G401 (cell line): ENCODE data around the gene TNK1. TPM values are rescaled to one million over a fixed set of nuclear protein-coding genes. Genes with fewer than 3 reads are reported as not detected.
A peak's percentile ranks its signal among the peaks of the same experiment; 100 is the strongest.
"Not testable (repeated sequence)": the region's sequence is repeated elsewhere in the genome, so short reads cannot be mapped to it uniquely, and the experiment has no call there.

Experiments
- DNase-seq: peaks from one replicate; pipeline ENCODE4 v3.0.0-alpha.2; 2015; ENCODE audit warnings: low spot score
- in situ Hi-C: cut with HindIII; loops from 2 replicates; pipeline ENCODE4 v1.10.0; 2016; ENCODE audit warnings: low sequenced_read_pairs, mixed read lengths
- total RNA-seq: library from RNA; depleted of rRNA; stranded (reverse); fragments of >200 nt; shearing (Covaris generic); gene quantifications from 2 replicates; pipeline ENCODE4 v1.2.3, GENCODE V29; 2014

TNK1 gene
- total RNA-seq, 1 experiment from 2014 or later: not detected

GRCh38 chr17:7352910-7353635 is 27.8 kb upstream of the TNK1 start:
- DNase-seq: no peak
- in situ Hi-C loops: no loop called here

GRCh38 chr17:7354262-7354843 is 26.5 kb upstream of the TNK1 start:
- in situ Hi-C loops: no loop called here
- DNase-seq: no peak

- in situ Hi-C loops: no loop called here
- DNase-seq: peak; percentile 36
Observed at GRCh38 chr17:7355053-7355452, 25.8 kb upstream of the TNK1 start, which contains the start of gene TMEM95. TSS of gene TMEM95 (plus strand) at chr17:7355156. CDS start at chr17:7355205, 49 bp downstream.

GRCh38 chr17:7355573-7355972 is 25.3 kb upstream of the TNK1 start:
- in situ Hi-C loops: no loop called here
- DNase-seq: no peak

GRCh38 chr17:7356072-7356549 is 24.8 kb upstream of the TNK1 start:
- peak; percentile 82 for DNase-seq
- in situ Hi-C loops: no loop called here

- in situ Hi-C loops: no loop called here
- DNase-seq: no peak
Observed at GRCh38 chr17:7356756-7357155, 24.1 kb upstream of the TNK1 start.

GRCh38 chr17:7357381-7357780 is 23.5 kb upstream of the TNK1 start:
- no peak for DNase-seq
- in situ Hi-C loops: no loop called here

GRCh38 chr17:7361906-7362305 is 19.0 kb upstream of the TNK1 start:
- in situ Hi-C loops: no loop called here
- no peak for DNase-seq

GRCh38 chr17:7363311-7363710 is 17.6 kb upstream of the TNK1 start:
- DNase-seq: no peak
- in situ Hi-C loops: no loop called here

GRCh38 chr17:7365963-7366362 is 14.9 kb upstream of the TNK1 start:
- in situ Hi-C loops, DNase-seq: not testable (repeated sequence)

- in situ Hi-C loops: no loop called here
- DNase-seq: no peak
Observed at GRCh38 chr17:7367083-7367482, 13.8 kb upstream of the TNK1 start.

- in situ Hi-C loops: no loop called here
- no peak for DNase-seq
Observed at GRCh38 chr17:7367918-7368598, 12.8 kb upstream of the TNK1 start.

GRCh38 chr17:7368599-7368994 is 12.3 kb upstream of the TNK1 start:
- DNase-seq, in situ Hi-C loops: not testable (repeated sequence)

- in situ Hi-C loops: no loop called here
- no peak for DNase-seq
Observed at GRCh38 chr17:7369825-7370224, 11.1 kb upstream of the TNK1 start.

- no peak for DNase-seq
- in situ Hi-C loops: no loop called here
Observed at GRCh38 chr17:7370853-7371252, 10.0 kb upstream of the TNK1 start.

- in situ Hi-C loops: no loop called here
- no peak for DNase-seq
Observed at GRCh38 chr17:7374353-7374752, 6.5 kb upstream of the TNK1 start.

GRCh38 chr17:7379134-7379533 is 1.8 kb upstream of the TNK1 start:
- no peak for DNase-seq
- in situ Hi-C loops: loop anchor here (25.0 kb wide), 1 partner anchor 108 kb away; the partner anchor contains the start of genes POLR2A, SLC35G6 and ZBTB4

GRCh38 chr17:7380321-7380720 is 568 bp upstream of the TNK1 start:
- in situ Hi-C loops: loop anchor here (25.0 kb wide), 1 partner anchor 107 kb away; the partner anchor contains the start of genes POLR2A, SLC35G6 and ZBTB4
- DNase-seq: peak; percentile 50

GRCh38 chr17:7382901-7383300 is 2.0 kb downstream of the TNK1 start:
- no peak for DNase-seq
- in situ Hi-C loops: loop anchor here (25.0 kb wide), 1 partner anchor 104 kb away; the partner anchor contains the start of genes POLR2A, SLC35G6 and ZBTB4

GRCh38 chr17:7383371-7383741 is 2.5 kb downstream of the TNK1 start:
- in situ Hi-C loops: loop anchor here (25.0 kb wide), 1 partner anchor 104 kb away; the partner anchor contains the start of genes POLR2A, SLC35G6 and ZBTB4
- no peak for DNase-seq
